NCI-H345 treated with DMSO at 0.1 percent for 48 hours (cell line): Measurements from ENCODE around the gene PFKM.

ENCODE experiments used
- DNase-seq: peaks from one replicate; lab custom pipeline; 2025; ENCODE audit not compliant: unreplicated experiment; lab: John Stamatoyannopoulos, UW

The PFKM gene

DNA sequence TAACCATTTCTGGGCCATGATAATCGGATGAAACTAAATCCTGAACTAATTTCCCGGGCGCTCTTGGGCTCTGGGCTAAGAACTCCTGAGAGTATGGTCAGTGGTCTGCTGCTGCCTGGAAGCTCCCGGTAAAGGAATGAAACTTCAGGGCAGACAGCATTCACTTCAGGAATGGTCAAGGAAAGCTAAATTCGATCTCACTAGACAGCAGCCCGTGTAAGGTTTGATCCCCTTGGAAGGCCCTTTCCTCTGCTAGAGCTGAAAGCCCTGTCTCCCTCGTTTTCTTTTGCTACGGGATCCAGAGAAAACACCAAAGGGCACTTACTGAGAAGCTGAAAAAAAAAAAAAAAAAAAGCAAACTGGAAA is 37.5 kb downstream of the PFKM start:
- DNase-seq: no peak

GRCh38 chr12:48157018-48157888 is 38.1 kb downstream of the PFKM start, which contains the start of gene ASB8:
Gene ASB8, minus strand, starts transcription at chr12:48157515. Its CDS starts 4,019 bp downstream, at chr12:48153496.
- peak; percentile 77 for DNase-seq

- DNase-seq: no peak
Observed at GRCh38 chr12:48157889-48158370, 38.8 kb downstream of the PFKM start.

DNA sequence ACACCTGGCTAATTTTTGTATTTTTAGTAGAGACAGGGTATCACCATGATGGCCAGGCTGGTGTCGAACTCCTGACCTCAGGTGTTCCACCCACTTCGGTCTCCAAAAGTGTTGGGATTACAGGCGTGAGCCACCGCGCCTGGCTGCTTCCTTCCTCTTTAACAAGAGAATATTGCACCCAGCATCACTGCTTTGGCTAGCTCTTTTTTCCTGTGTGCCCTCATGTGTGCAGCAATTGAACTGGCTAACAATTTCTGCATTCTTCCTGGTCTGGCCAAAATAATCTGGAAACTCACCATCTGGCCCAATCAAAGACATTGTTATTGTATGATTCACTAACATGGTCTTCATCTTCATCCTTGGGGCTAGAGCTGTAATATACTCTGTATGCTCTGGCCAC is 40.9 kb downstream of the PFKM start:
- DNase-seq: no peak

GRCh38 chr12:48160807-48161206 is 41.6 kb downstream of the PFKM start:
- DNase-seq: no peak

DNA sequence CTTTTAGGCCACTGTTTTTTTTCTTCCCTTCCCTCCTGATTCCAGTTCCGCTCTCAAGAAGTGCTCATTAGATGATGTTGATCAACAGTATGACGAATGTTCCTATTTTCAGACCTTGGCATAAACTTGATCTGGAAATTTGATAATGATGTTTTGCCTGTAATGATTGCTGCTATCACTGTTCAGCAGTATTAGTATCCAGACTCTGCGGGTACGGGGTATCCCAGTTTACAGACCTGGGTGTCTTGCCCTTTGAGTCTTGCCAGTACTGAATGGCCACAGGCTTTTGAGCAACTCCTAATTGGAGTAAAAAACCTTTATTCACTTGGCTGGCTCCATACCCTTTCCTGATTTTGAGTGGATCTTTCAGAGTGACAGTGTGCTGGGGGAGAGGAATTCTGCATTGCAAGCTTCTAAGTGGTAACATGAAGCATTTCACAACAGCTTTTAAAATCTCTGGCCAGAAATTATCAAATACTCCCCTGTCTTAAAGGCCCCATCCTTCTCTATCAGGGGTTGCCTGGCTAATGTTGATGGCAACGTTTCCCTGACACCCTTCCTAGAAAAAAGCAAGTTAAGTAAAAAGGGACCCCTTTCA is 44.1 kb downstream of the PFKM start:
- DNase-seq: no peak

- DNase-seq: no peak
Observed at GRCh38 chr12:48164451-48164850, 45.3 kb downstream of the PFKM start.

DNA sequence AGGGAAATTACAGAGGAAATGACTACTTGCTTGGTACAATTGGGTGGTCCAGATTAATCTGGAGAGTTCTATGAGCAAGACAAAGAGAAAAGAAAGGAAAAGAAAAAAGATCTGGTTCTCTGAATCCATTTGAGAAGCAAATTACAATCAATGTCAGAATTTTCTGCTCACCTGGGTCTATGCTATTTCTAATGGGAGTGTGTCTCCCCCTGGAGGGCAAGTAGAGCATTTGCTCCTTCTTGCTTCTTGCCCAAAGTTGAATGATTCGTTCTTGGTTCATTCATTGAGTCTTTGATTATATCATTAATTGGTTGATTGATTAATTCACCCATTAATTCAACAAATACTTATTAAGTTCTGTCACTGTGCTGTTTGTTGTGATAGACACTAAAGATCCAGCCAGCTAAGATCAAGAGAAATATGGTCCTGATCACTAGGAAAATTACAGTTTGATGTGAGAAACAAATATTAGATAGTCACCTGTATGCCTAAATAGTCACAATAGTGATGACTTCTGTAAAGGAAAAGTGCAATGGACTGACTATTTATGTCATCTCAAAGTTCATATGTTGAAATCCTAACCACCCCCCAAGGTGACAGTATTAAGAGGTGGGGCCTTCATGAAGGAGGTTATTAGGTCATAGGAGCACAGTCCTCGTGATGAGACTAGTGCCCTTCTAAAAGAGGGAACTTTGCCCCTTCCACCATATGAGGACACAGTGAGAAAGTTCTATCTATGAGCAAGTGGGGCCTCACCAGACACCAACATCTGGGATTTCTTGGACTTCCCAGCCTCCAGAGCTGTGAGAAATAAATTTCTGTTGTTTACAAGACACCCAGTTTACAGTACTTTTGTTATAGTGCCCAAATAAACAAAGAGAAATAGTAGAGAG is 46.2 kb downstream of the PFKM start:
- no peak for DNase-seq

- no peak for DNase-seq
Observed at GRCh38 chr12:48169011-48169410, 49.8 kb downstream of the PFKM start.

GRCh38 chr12:48175613-48176416 is 56.7 kb downstream of the PFKM start:
- no peak for DNase-seq

DNA sequence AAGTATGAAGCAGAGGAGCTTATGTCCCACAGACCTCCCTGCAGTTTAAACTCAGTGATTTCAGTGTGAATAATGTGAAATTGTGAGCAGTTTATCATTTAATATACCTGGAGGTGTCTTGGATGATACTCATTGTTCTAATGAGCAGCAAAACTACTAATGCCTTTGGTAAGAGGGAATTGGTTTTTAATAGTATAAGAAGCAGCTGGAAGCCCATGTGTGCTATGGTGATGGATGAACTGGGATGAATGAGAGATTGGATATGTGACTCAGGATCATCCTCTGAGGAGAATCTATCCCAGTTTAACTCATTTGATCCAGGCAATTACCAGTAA is 57.2 kb downstream of the PFKM start:
- DNase-seq: no peak

DNA sequence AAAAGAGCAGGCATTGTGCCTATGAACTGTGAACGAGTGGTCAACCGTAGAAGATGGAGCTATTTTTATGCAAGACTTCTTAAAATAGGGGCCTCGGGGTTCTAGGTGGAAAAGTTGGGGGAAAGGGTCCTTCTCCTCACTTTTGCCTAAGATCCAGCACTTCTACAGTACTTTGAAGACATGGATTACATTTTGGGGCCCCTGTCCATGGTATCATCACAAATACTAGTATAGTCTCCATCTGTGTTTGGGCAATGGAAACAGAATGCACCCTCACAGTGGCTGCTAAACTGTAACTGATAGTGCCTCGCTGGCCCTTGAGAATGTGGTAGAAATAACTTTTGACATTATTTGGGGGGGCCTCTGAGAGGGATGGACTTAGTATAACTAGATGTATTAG is 58.8 kb downstream of the PFKM start:
- DNase-seq: no peak

GRCh38 chr12:48179466-48179865 is 60.3 kb downstream of the PFKM start:
- no peak for DNase-seq

GRCh38 chr12:48180424-48180823 is 61.3 kb downstream of the PFKM start:
- no peak for DNase-seq

GRCh38 chr12:48180857-48181495 is 61.8 kb downstream of the PFKM start:
- no peak for DNase-seq

DNA sequence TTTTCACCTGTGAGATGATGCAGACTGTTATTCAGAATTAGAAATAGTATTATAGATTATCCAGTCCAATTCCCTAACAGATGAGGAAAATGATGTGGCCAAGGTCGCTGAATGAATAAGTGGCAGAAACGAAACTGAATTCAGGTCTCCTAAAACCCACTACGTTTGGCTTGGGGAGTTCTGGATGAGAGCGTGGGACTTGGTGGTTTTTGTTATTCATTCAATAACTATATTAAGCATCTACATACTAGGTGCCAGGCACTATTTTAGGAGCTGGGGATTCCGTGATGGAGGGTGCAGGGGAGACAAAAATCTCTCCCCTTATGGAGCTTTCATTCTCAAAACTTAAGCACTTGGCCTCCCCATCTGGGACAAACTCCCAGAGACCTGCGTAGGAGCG is 63.5 kb downstream of the PFKM start:
- no peak for DNase-seq

- no peak for DNase-seq
Observed at GRCh38 chr12:48183091-48183875, 64.1 kb downstream of the PFKM start, which contains the start of gene CCDC184. Gene CCDC184, plus strand, starts transcription at chr12:48183644. Its CDS starts 479 bp downstream, at chr12:48184123.

DNA sequence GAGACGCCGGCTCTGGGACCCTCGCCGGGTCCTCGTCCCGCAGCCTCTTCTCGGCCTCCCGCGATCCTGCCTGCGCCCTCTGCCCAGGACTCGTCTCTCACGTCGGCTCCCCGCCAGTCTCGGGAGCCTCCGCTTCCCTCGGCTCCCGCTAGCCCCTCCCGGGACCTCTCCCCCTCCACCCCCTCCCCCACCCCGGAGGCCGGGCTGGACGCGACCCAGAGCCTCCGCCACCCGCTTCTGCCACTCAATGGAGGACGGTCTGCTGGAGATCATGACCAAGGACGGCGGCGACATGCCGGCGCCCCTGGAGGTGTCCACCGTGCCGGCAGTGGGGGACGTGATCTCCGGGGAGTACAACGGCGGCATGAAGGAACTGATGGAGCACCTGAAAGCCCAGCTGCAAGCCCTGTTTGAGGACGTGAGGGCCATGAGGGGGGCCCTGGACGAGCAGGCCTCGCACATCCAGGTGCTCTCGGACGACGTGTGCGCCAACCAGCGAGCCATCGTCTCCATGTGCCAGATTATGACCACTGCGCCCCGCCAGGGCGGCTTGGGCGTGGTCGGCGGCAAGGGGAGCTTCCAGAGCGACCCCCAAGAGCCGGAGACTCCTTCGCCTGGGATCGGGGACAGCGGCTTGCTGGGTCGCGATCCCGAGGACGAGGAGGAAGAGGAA is 64.8 kb downstream of the PFKM start:
- DNase-seq: no peak

DNA sequence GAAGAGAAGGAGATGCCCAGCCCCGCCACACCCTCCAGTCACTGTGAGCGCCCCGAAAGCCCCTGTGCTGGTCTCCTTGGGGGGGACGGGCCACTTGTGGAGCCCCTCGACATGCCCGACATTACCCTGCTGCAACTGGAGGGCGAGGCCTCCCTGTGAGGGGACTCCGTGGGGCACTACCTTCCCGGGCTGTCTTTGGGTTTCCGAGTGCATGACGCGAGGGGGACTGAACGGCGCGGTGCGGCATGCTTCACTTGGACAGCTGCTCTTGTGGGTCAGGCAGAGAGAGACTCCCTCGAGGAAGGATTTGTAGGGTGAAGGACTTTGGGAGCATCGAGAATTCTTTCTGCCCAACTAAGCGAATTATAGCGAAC is 65.4 kb downstream of the PFKM start:
- DNase-seq: no peak
